ENCODE measurements around the gene ZNF385D. TPM values are rescaled to one million over a fixed set of nuclear protein-coding genes. Genes with fewer than 3 reads are reported as not detected.
A peak's percentile ranks its signal among the peaks of the same experiment; 100 is the strongest.

ZNF385D gene
- polyA plus RNA-seq, 2 donors, result 0.39 to 0.52 TPM

GRCh38 chr3:21752749-21753347, 1.8 kb upstream of the ZNF385D start:
- 23 to 28% methylated on average over 3 of the region's 3 CpGs for WGBS, 2 donors
- Histone ChIP-seq H3K36me3 (ENCODE audit: control insufficient read depth in 2 of 2, insufficient read depth in 2 of 2, low read length in 1 of 2) (no peaks in the 10 kb centered on the region), H3K27ac (ENCODE audit: low read depth in 2 of 2, low read length in 1 of 2) (no peak overlapping the region), H3K9me3 (ENCODE audit: control insufficient read depth in 2 of 2, insufficient read depth in 1 of 2, low read depth in 1 of 2, low read length in 1 of 2) (no peaks in the 10 kb centered on the region), H3K4me1 (ENCODE audit: control insufficient read depth in 2 of 2, insufficient read depth in 2 of 2, low read length in 1 of 2) (no peaks in the 10 kb centered on the region), H3K4me3 (ENCODE audit: low read depth in 1 of 2, low read length in 2 of 2) (no peak overlapping the region), H3K27me3 (ENCODE audit: control insufficient read depth in 1 of 2, insufficient read depth in 2 of 2, low read length in 2 of 2) (no peaks in the 10 kb centered on the region)

- Histone ChIP-seq H3K27ac (ENCODE audit: low read depth in 2 of 2, low read length in 1 of 2) (no peak overlapping the region), H3K4me1 (ENCODE audit: control insufficient read depth in 2 of 2, insufficient read depth in 2 of 2, low read length in 1 of 2) (no peaks in the 10 kb centered on the region), H3K36me3 (ENCODE audit: control insufficient read depth in 2 of 2, insufficient read depth in 2 of 2, low read length in 1 of 2) (no peaks in the 10 kb centered on the region), H3K27me3 (ENCODE audit: control insufficient read depth in 1 of 2, insufficient read depth in 2 of 2, low read length in 2 of 2) (no peaks in the 10 kb centered on the region), H3K4me3 (ENCODE audit: low read depth in 1 of 2, low read length in 2 of 2) (no peak overlapping the region), H3K9me3 (ENCODE audit: control insufficient read depth in 2 of 2, insufficient read depth in 1 of 2, low read depth in 1 of 2, low read length in 1 of 2) (no peaks in the 10 kb centered on the region)
- 43 to 49% methylated on average over 6 of the region's 6 CpGs for WGBS, 2 donors
Measured at GRCh38 chr3:21751886-21752285, 876 bp upstream of the ZNF385D start.

DNA sequence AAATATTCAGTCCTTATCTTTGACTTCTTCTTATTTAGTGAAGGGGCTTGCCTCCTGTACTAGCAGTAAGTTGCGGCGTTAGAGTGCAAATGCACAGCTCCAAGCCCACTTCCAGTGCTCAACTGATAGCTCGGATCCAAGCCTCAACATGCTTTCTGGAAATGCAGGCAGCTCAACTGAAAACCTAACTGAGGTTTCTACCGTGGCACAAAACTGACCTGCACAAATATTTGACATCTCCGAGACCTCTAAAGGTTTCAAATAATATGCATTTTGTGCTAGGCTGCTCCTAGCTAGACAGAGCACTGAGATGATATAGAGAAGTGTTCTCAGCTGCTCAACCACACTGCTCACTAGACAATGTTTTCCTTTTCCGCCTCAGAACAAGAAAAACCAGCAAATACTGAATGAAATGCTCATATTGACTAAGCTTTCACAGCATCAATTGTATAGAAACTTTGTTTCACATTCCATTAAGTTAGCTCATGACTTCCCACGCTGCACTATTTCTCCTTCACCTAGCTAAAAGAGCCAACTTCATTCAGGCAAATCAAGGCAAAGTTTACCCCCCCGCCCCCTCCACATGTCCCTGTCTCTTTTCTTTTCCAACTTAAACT, 822 bp downstream of the ZNF385D start:
- Histone ChIP-seq H3K9me3 (ENCODE audit: control insufficient read depth in 2 of 2, insufficient read depth in 1 of 2, low read depth in 1 of 2, low read length in 1 of 2) (no peaks in the 10 kb centered on the region), H3K27me3 (ENCODE audit: control insufficient read depth in 1 of 2, insufficient read depth in 2 of 2, low read length in 2 of 2) (no peaks in the 10 kb centered on the region), H3K36me3 (ENCODE audit: control insufficient read depth in 2 of 2, insufficient read depth in 2 of 2, low read length in 1 of 2) (no peaks in the 10 kb centered on the region), H3K27ac (ENCODE audit: low read depth in 2 of 2, low read length in 1 of 2) (peak overlapping the region in 1 of 2 donors; percentile 59), H3K4me3 (ENCODE audit: low read depth in 1 of 2, low read length in 2 of 2) (peak overlapping the region; percentile 30 to 43), H3K4me1 (ENCODE audit: control insufficient read depth in 2 of 2, insufficient read depth in 2 of 2, low read length in 1 of 2) (no peaks in the 10 kb centered on the region)
- 22 to 25% methylated on average over 8 of the region's 8 CpGs for WGBS, 2 donors

DNA sequence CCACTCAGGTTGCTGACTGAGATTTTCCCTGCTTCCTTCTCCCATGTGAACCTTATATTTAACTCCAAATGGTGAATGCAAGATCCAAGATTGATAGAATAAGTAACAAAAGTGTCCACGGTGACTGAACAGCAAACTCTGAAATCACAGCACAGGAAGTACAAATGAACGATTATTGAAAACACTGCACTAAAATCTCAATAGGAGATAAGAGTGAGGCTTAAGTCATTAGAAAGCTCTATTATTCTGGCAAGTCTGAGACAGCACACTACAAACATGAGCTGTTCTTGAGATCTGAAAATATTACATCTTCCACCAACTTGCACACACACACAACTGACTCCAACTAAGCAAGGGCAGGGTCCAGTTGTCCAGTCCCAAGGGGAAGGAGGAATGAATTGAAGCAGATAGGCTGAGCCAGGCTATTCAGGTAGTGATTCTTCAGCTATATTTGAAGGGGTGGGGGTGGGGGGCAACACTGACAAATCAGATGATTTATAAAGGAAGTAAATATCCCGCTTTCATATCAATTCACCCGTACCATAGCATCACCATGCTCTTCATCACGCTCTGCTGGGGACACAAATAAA, 2.9 kb downstream of the ZNF385D start:
- Histone ChIP-seq H3K27ac (ENCODE audit: low read depth in 2 of 2, low read length in 1 of 2) (no peak overlapping the region), H3K4me1 (ENCODE audit: control insufficient read depth in 2 of 2, insufficient read depth in 2 of 2, low read length in 1 of 2) (no peaks in the 10 kb centered on the region), H3K4me3 (ENCODE audit: low read depth in 1 of 2, low read length in 2 of 2) (no peak overlapping the region), H3K27me3 (ENCODE audit: control insufficient read depth in 1 of 2, insufficient read depth in 2 of 2, low read length in 2 of 2) (no peaks in the 10 kb centered on the region), H3K9me3 (ENCODE audit: control insufficient read depth in 2 of 2, insufficient read depth in 1 of 2, low read depth in 1 of 2, low read length in 1 of 2) (no peaks in the 10 kb centered on the region), H3K36me3 (ENCODE audit: control insufficient read depth in 2 of 2, insufficient read depth in 2 of 2, low read length in 1 of 2) (no peaks in the 10 kb centered on the region)
- WGBS, 2 donors, result 59 to 64% methylated on average over 5 of the region's 5 CpGs

GRCh38 chr3:21747376-21747775, 3.6 kb downstream of the ZNF385D start:
- Histone ChIP-seq H3K27ac (ENCODE audit: low read depth in 2 of 2, low read length in 1 of 2) (peak overlapping the region in 1 of 2 donors; percentile 21), H3K9me3 (ENCODE audit: control insufficient read depth in 2 of 2, insufficient read depth in 1 of 2, low read depth in 1 of 2, low read length in 1 of 2) (no peaks in the 10 kb centered on the region), H3K36me3 (ENCODE audit: control insufficient read depth in 2 of 2, insufficient read depth in 2 of 2, low read length in 1 of 2) (no peaks in the 10 kb centered on the region), H3K4me3 (ENCODE audit: low read depth in 1 of 2, low read length in 2 of 2) (no peak overlapping the region), H3K4me1 (ENCODE audit: control insufficient read depth in 2 of 2, insufficient read depth in 2 of 2, low read length in 1 of 2) (no peaks in the 10 kb centered on the region), H3K27me3 (ENCODE audit: control insufficient read depth in 1 of 2, insufficient read depth in 2 of 2, low read length in 2 of 2) (no peaks in the 10 kb centered on the region)
- 63 to 64% methylated on average over 3 of the region's 3 CpGs for WGBS, 2 donors

DNA sequence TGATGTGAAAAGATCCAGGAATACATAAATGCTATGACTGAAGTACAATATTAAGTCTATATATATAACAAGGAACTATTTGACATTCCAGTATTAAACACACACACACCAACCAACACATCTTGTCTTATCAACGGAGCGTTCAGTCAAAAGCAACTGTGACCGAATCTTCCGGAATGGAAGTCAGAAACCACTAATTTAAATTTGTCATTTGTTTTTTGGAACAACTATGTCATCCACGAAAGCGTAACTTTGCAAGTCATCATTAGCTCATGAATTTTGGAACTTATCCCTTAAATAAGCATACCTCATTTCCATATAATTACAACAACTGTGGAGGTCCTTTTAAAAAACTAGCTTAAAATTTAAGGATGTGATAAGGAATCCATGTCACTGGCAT, 5.0 kb downstream of the ZNF385D start:
- H3K27me3 ChIP-seq (ENCODE audit: control insufficient read depth in 1 of 2, insufficient read depth in 2 of 2, low read length in 2 of 2), result no peaks in the 10 kb centered on the region
- H3K4me1 ChIP-seq (ENCODE audit: control insufficient read depth in 2 of 2, insufficient read depth in 2 of 2, low read length in 1 of 2), result no peaks in the 10 kb centered on the region
- no peaks in the 10 kb centered on the region for H3K9me3 ChIP-seq (ENCODE audit: control insufficient read depth in 2 of 2, insufficient read depth in 1 of 2, low read depth in 1 of 2, low read length in 1 of 2)
- no peak overlapping the region for H3K4me3 ChIP-seq (ENCODE audit: low read depth in 1 of 2, low read length in 2 of 2)
- WGBS, 2 donors, result 65 to 73% methylated on average over 6 of the region's 6 CpGs
- no peaks in the 10 kb centered on the region for H3K36me3 ChIP-seq (ENCODE audit: control insufficient read depth in 2 of 2, insufficient read depth in 2 of 2, low read length in 1 of 2)
- no peak overlapping the region for H3K27ac ChIP-seq (ENCODE audit: low read depth in 2 of 2, low read length in 1 of 2)

GRCh38 chr3:21744793-21745192, 6.2 kb downstream of the ZNF385D start:
- no peaks in the 10 kb centered on the region for H3K36me3 ChIP-seq (ENCODE audit: control insufficient read depth in 2 of 2, insufficient read depth in 2 of 2, low read length in 1 of 2)
- H3K4me1 ChIP-seq (ENCODE audit: control insufficient read depth in 2 of 2, insufficient read depth in 2 of 2, low read length in 1 of 2), result no peaks in the 10 kb centered on the region
- H3K4me3 ChIP-seq (ENCODE audit: low read depth in 1 of 2, low read length in 2 of 2), result no peak overlapping the region
- no peaks in the 10 kb centered on the region for H3K27me3 ChIP-seq (ENCODE audit: control insufficient read depth in 1 of 2, insufficient read depth in 2 of 2, low read length in 2 of 2)
- no peaks in the 10 kb centered on the region for H3K9me3 ChIP-seq (ENCODE audit: control insufficient read depth in 2 of 2, insufficient read depth in 1 of 2, low read depth in 1 of 2, low read length in 1 of 2)
- no peak overlapping the region for H3K27ac ChIP-seq (ENCODE audit: low read depth in 2 of 2, low read length in 1 of 2)
- WGBS, 2 donors, result 60 to 65% methylated on average over 2 of the region's 2 CpGs

DNA sequence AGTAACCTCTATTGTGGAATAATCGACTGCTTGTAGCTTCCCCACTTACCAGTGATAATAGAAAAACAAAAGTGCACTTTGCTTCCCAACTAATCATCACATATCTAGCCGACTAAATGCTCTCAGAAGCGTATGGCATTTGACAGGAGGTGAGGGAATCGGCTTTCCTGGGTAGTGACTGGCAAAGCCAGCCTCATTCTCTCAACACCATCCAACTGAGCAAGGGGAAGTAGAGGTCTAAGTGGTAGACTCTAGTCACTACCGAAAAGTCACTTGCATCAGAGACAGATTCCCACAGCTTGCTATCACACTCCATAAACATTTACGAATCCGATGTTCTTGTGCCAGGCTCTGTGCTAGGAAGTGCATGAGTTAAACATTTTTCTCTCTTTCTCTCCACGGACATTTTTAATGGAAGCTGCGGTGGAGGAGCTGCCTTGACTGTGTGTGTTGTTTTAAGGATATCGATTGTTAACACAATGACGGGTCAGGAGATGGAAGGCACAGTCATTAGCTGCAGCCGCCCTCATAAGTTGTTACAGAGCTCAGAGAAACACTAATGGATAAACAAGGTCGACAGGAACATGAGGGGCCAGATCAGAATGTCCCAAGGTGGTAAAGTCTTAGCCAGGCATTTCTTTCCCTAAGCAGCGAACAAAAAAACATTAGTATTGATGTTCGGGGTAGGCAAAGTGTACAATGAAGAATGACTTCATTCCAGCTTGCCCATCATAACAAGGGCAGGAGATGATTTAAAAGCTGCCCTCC, 11.9 kb downstream of the ZNF385D start:
- 71 to 75% methylated on average over 15 of the region's 15 CpGs for WGBS, 2 donors
- Histone ChIP-seq H3K4me3 (ENCODE audit: low read depth in 1 of 2, low read length in 2 of 2) (no peak overlapping the region), H3K4me1 (ENCODE audit: control insufficient read depth in 2 of 2, insufficient read depth in 2 of 2, low read length in 1 of 2) (no peaks in the 10 kb centered on the region), H3K9me3 (ENCODE audit: control insufficient read depth in 2 of 2, insufficient read depth in 1 of 2, low read depth in 1 of 2, low read length in 1 of 2) (no peaks in the 10 kb centered on the region), H3K36me3 (ENCODE audit: control insufficient read depth in 2 of 2, insufficient read depth in 2 of 2, low read length in 1 of 2) (no peaks in the 10 kb centered on the region), H3K27me3 (ENCODE audit: control insufficient read depth in 1 of 2, insufficient read depth in 2 of 2, low read length in 2 of 2) (no peaks in the 10 kb centered on the region), H3K27ac (ENCODE audit: low read depth in 2 of 2, low read length in 1 of 2) (no peak overlapping the region)

GRCh38 chr3:21738283-21738682, 12.7 kb downstream of the ZNF385D start:
- no peaks in the 10 kb centered on the region for H3K9me3 ChIP-seq (ENCODE audit: control insufficient read depth in 2 of 2, insufficient read depth in 1 of 2, low read depth in 1 of 2, low read length in 1 of 2)
- no peaks in the 10 kb centered on the region for H3K27me3 ChIP-seq (ENCODE audit: control insufficient read depth in 1 of 2, insufficient read depth in 2 of 2, low read length in 2 of 2)
- 77 to 86% methylated on average over 1 of the region's 1 CpG for WGBS, 2 donors
- H3K4me3 ChIP-seq (ENCODE audit: low read depth in 1 of 2, low read length in 2 of 2), result no peak overlapping the region
- no peaks in the 10 kb centered on the region for H3K36me3 ChIP-seq (ENCODE audit: control insufficient read depth in 2 of 2, insufficient read depth in 2 of 2, low read length in 1 of 2)
- H3K4me1 ChIP-seq (ENCODE audit: control insufficient read depth in 2 of 2, insufficient read depth in 2 of 2, low read length in 1 of 2), result no peaks in the 10 kb centered on the region
- no peak overlapping the region for H3K27ac ChIP-seq (ENCODE audit: low read depth in 2 of 2, low read length in 1 of 2)
